MM.1S (cell line): ENCODE results near the gene CDH12.

Experiments
- DNase-seq: peaks from one replicate; pipeline ENCODE4 v3.0.0-alpha.2; 2015
- H2AFZ ChIP-seq: fragments of 300-600 bp; sonication (generic); 2 replicates; pipeline ENCODE4 v1.6.0; 2016; ENCODE audit warnings: antibody characterized with exemption, low read length
- H3F3A ChIP-seq: fragments of 300-600 bp; sonication (generic); 2 replicates; pipeline ENCODE4 v1.6.1; 2016; ENCODE audit warnings: mild to moderate bottlenecking, antibody characterized with exemption, low read length, moderate library complexity, mixed read lengths; ENCODE audit not compliant: insufficient read depth
- H3K27ac ChIP-seq: fragments of 300-600 bp; sonication (generic); 2 replicates; pipeline ENCODE4 v1.5.1; 2016; ENCODE audit warnings: mild to moderate bottlenecking, low read length
- H3K27me3 ChIP-seq: fragments of 300-600 bp; sonication (generic); replicated peaks from 2 replicates; pipeline ENCODE4 v1.6.0; 2016; ENCODE audit warnings: low read length; ENCODE audit not compliant: insufficient read depth
- H3K36me3 ChIP-seq: fragments of 300-600 bp; sonication (generic); replicated peaks from 2 replicates; pipeline ENCODE4 v1.6.1; 2016; ENCODE audit warnings: mild to moderate bottlenecking, low read length, mixed read lengths; ENCODE audit not compliant: insufficient read depth
- H3K4me1 ChIP-seq: fragments of 300-600 bp; sonication (generic); 2 replicates; pipeline ENCODE4 v1.6.1; 2016; ENCODE audit warnings: low read length, mixed read lengths
- H3K4me2 ChIP-seq: fragments of 300-600 bp; sonication (generic); 2 replicates; pipeline ENCODE4 v1.6.0; 2016; ENCODE audit warnings: low read depth, low read length
- H3K4me3 ChIP-seq: fragments of 300-600 bp; sonication (generic); 2 replicates; pipeline ENCODE4 v1.5.1; 2016; ENCODE audit warnings: low read length, mixed read lengths
- H3K79me2 ChIP-seq: fragments of 300-600 bp; sonication (generic); 2 replicates; pipeline ENCODE4 v1.6.1; 2016; ENCODE audit warnings: mixed run types, low read length, mixed read lengths
- H3K9ac ChIP-seq: fragments of 300-600 bp; sonication (generic); 2 replicates; pipeline ENCODE4 v1.6.1; 2016; ENCODE audit warnings: low read length, mixed read lengths
- H3K9me2 ChIP-seq: fragments of 300-600 bp; sonication (generic); replicated peaks from 2 replicates; pipeline ENCODE4 v1.6.1; 2016; ENCODE audit warnings: mild to moderate bottlenecking, low read length, mixed read lengths; ENCODE audit not compliant: insufficient read depth
- H3K9me3 ChIP-seq: fragments of 300-600 bp; sonication (generic); replicated peaks from 2 replicates; pipeline ENCODE4 v1.6.1; 2016; ENCODE audit warnings: mild to moderate bottlenecking, low read length, mixed read lengths; ENCODE audit not compliant: insufficient read depth
- H4K20me1 ChIP-seq: fragments of 300-600 bp; sonication (generic); 2 replicates; pipeline ENCODE4 v1.6.1; 2016; ENCODE audit warnings: mild to moderate bottlenecking, low read length, moderate library complexity, mixed read lengths; ENCODE audit not compliant: insufficient read depth
- CTCF ChIP-seq: fragments of 300-600 bp; sonication (generic); IDR thresholded peaks from 2 replicates; pipeline ENCODE4 v1.5.1; 2016; ENCODE audit warnings: antibody characterized with exemption, low read length, mixed read lengths
- EZH2 ChIP-seq: fragments of 300-600 bp; sonication (generic); optimal IDR thresholded peaks from 2 replicates; pipeline ENCODE3; 2017; ENCODE audit warnings: low read depth, mild to moderate bottlenecking, antibody characterized with exemption, low read length, mixed read lengths
- EZH2phosphoT487 ChIP-seq: fragments of 300-600 bp; sonication (generic); IDR thresholded peaks from 2 replicates; pipeline ENCODE4 v1.6.1; 2018; ENCODE audit warnings: antibody characterized with exemption, low read length

CDH12 gene

GRCh38 chr5:22728610-22729009 lies 124.5 kb downstream of the CDH12 start:
- H3K27me3 ChIP-seq: no peaks in the 10 kb centered on the region
- no peaks in the 10 kb centered on the region for H3K79me2 ChIP-seq
- H2AFZ ChIP-seq: no peak overlapping the region
- no peak for TF ChIP-seq EZH2phosphoT487
- TF ChIP-seq EZH2: no peak
- TF ChIP-seq CTCF: no peak
- no peak overlapping the region for H3K9ac ChIP-seq
- H3K4me2 ChIP-seq: no peak overlapping the region
- no peaks in the 10 kb centered on the region for H4K20me1 ChIP-seq
- no peaks in the 10 kb centered on the region for H3K9me2 ChIP-seq
- H3K27ac ChIP-seq: no peak overlapping the region
- no peaks in the 10 kb centered on the region for H3K4me1 ChIP-seq
- no peaks in the 10 kb centered on the region for H3F3A ChIP-seq
- H3K4me3 ChIP-seq: no peak overlapping the region
- DNase-seq: no peak
- H3K36me3 ChIP-seq: no peaks in the 10 kb centered on the region
- no peaks in the 10 kb centered on the region for H3K9me3 ChIP-seq

DNA sequence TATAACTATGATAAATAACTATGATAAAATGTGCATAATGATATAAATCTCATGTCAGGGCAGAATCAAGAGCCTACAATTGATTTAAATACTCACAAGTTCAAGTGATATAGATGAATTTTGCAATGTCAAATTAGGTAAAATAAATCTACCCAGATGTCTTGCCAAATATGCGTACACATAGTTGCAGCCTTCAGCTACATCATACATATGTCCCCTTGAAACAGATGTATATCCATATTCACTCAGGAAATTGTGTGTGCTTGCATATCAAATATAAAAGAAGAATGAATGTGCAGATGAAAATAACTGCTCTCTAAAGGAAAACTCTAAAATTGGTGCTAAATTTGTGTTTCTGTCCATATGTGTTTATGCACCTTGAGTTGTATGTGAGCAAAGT lies 130.7 kb downstream of the CDH12 start:
- Histone ChIP-seq H3K36me3 (no peaks in the 10 kb centered on the region), H3K27ac (no peak overlapping the region), H4K20me1 (no peaks in the 10 kb centered on the region), H3K27me3 (no peaks in the 10 kb centered on the region), H3K4me3 (no peak overlapping the region), H3K9me3 (no peaks in the 10 kb centered on the region), H3K9ac (no peak overlapping the region), H3K4me1 (no peaks in the 10 kb centered on the region), H3F3A (no peaks in the 10 kb centered on the region), H3K4me2 (no peak overlapping the region), H2AFZ (no peak overlapping the region), H3K9me2 (no peaks in the 10 kb centered on the region), H3K79me2 (no peaks in the 10 kb centered on the region)
- no peak for TF ChIP-seq EZH2
- TF ChIP-seq EZH2phosphoT487: no peak
- no peak for TF ChIP-seq CTCF
- DNase-seq: no peak

DNA sequence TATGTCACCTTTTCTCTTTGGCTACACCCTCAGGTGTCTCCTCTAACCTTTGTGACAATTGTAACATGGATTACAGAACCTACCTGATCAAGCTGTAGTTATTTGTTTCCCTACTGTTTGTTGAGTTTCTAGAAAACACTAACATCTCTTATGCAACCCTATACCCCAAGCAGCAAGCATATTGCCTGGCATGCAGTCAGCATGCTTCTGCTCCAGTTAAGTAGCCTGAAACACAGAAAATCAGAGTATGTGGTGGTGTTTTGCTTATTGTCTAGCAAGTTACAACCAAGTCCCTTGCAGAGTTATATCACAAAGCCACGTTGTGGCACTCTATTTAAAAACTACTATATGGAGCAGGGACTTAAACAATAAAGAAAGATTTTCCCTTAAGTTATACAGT lies 131.1 kb downstream of the CDH12 start:
- H3K9ac ChIP-seq: no peak overlapping the region
- H3K9me3 ChIP-seq: no peaks in the 10 kb centered on the region
- H4K20me1 ChIP-seq: no peaks in the 10 kb centered on the region
- H3F3A ChIP-seq: no peaks in the 10 kb centered on the region
- H3K27ac ChIP-seq: no peak overlapping the region
- no peaks in the 10 kb centered on the region for H3K9me2 ChIP-seq
- TF ChIP-seq EZH2: no peak
- TF ChIP-seq CTCF: no peak
- no peak for TF ChIP-seq EZH2phosphoT487
- H3K27me3 ChIP-seq: no peaks in the 10 kb centered on the region
- no peak overlapping the region for H3K4me2 ChIP-seq
- no peaks in the 10 kb centered on the region for H3K79me2 ChIP-seq
- H3K36me3 ChIP-seq: no peaks in the 10 kb centered on the region
- H3K4me3 ChIP-seq: no peak overlapping the region
- DNase-seq: no peak
- H3K4me1 ChIP-seq: no peaks in the 10 kb centered on the region
- no peak overlapping the region for H2AFZ ChIP-seq
